NCI-H2107 (cell line): ENCODE results near the gene CMC2.

Source experiments
- DNase-seq: peaks from one replicate; lab custom pipeline; 2025; lab: John Stamatoyannopoulos, UW

The CMC2 gene

GRCh38 chr16:81003064-81003463 lies 3.6 kb downstream of the CMC2 start:
- DNase-seq: no peak

- no peak for DNase-seq
Measured at GRCh38 chr16:81001330-81001729, 5.4 kb downstream of the CMC2 start.

- no peak for DNase-seq
Measured at GRCh38 chr16:81000873-81001272, 5.8 kb downstream of the CMC2 start.

- no peak for DNase-seq
Measured at GRCh38 chr16:80997964-80998620, 8.6 kb downstream of the CMC2 start.

- DNase-seq: no peak
Measured at GRCh38 chr16:80997139-80997798, 9.4 kb downstream of the CMC2 start.

- DNase-seq: no peak
Measured at GRCh38 chr16:80996688-80997138, 10.0 kb downstream of the CMC2 start.

- no peak for DNase-seq
Measured at GRCh38 chr16:80994451-80994850, 12.2 kb downstream of the CMC2 start.

GRCh38 chr16:80993834-80994233 lies 12.9 kb downstream of the CMC2 start:
- no peak for DNase-seq

- no peak for DNase-seq
Measured at GRCh38 chr16:80993307-80993706, 13.4 kb downstream of the CMC2 start.

- DNase-seq: no peak
Measured at GRCh38 chr16:80992676-80993293, 13.9 kb downstream of the CMC2 start.

GRCh38 chr16:80991792-80992430 lies 14.8 kb downstream of the CMC2 start:
- no peak for DNase-seq

GRCh38 chr16:80990978-80991377 lies 15.7 kb downstream of the CMC2 start:
- DNase-seq: no peak

GRCh38 chr16:80990577-80990976 lies 16.1 kb downstream of the CMC2 start:
- no peak for DNase-seq

GRCh38 chr16:80989801-80990200 lies 16.9 kb downstream of the CMC2 start:
- no peak for DNase-seq

GRCh38 chr16:80988756-80989155 lies 17.9 kb downstream of the CMC2 start:
- no peak for DNase-seq

- DNase-seq: no peak
Measured at GRCh38 chr16:80986557-80986956, 20.1 kb downstream of the CMC2 start.

- no peak for DNase-seq
Measured at GRCh38 chr16:80985611-80986010, 21.1 kb downstream of the CMC2 start.

- no peak for DNase-seq
Measured at GRCh38 chr16:80984124-80984892, 22.4 kb downstream of the CMC2 start.

GRCh38 chr16:80982646-80983045 lies 24.0 kb downstream of the CMC2 start:
- no peak for DNase-seq

GRCh38 chr16:80981103-80981502 lies 25.6 kb downstream of the CMC2 start:
- no peak for DNase-seq

GRCh38 chr16:80976946-80977345 lies 29.7 kb downstream of the CMC2 start:
- no peak for DNase-seq
